Small intestine (tissue), 7 donors: Measurements from ENCODE around the gene SGIP1. TPM values are rescaled to one million over a fixed set of nuclear protein-coding genes. Genes with fewer than 3 reads are reported as not detected.
"Not testable (repeated sequence)": the region's sequence is repeated elsewhere in the genome, so short reads cannot be mapped to it uniquely, and the experiment has no call there.

Source experiments
- DNase-seq, 2 donors: peaks; one replicate each; pipeline versions ENCODE4 v3.0.0 to v3.0.0-alpha.2; 2013
- FAIRE-seq: peaks from 2 replicates; lab custom pipeline; 2012; peaks lifted over from hg19 to GRCh38; lab: Jason Lieb, UNC
- H3K27ac ChIP-seq, 3 donors: one replicate each; pipeline ENCODE4 v1.5.1; 2013; ENCODE audit warnings: low read length in 2 of 3, mild to moderate bottlenecking in 2 of 3, control low read depth in 1 of 3, inconsistent platforms in 1 of 3, low read depth in 1 of 3, moderate library complexity in 1 of 3
- H3K27me3 ChIP-seq, 3 donors: one replicate each; pipeline ENCODE4 v1.6.1; 2013; ENCODE audit warnings: low read length in 3 of 3, inconsistent platforms in 1 of 3; ENCODE audit not compliant: control insufficient read depth in 3 of 3, insufficient read depth in 3 of 3
- H3K36me3 ChIP-seq, 3 donors: one replicate each; pipeline ENCODE4 v1.6.1; 2013; ENCODE audit warnings: low read length in 3 of 3, inconsistent platforms in 1 of 3, low read depth in 1 of 3, mild to moderate bottlenecking in 1 of 3, moderate library complexity in 1 of 3; ENCODE audit not compliant: control insufficient read depth in 3 of 3, insufficient read depth in 2 of 3
- H3K4me1 ChIP-seq, 3 donors: one replicate each; pipeline ENCODE4 v1.6.1; 2013; ENCODE audit warnings: low read length in 2 of 3, inconsistent platforms in 1 of 3, low read depth in 1 of 3, mild to moderate bottlenecking in 1 of 3, moderate library complexity in 1 of 3; ENCODE audit not compliant: control insufficient read depth in 3 of 3, insufficient read depth in 2 of 3
- H3K4me3 ChIP-seq, 3 donors: one replicate each; pipeline ENCODE4 v1.5.1; 2013; ENCODE audit warnings: low read length in 3 of 3, control low read depth in 1 of 3, inconsistent platforms in 1 of 3, low read depth in 1 of 3, mild to moderate bottlenecking in 1 of 3, moderate library complexity in 1 of 3
- H3K9me3 ChIP-seq, 2 donors: one replicate each; pipeline ENCODE4 v1.6.1; 2013; ENCODE audit warnings: low read depth in 1 of 2, low read length in 1 of 2; ENCODE audit not compliant: control insufficient read depth in 2 of 2, insufficient read depth in 1 of 2
- WGBS, 3 donors: extraction: QIAGEN DNeasy Blood & Tissue Kit; methylation state at CpG; one replicate each; pipeline ENCODE4 v1.1.7; 2013; 5-methylcytosine and 5-hydroxymethylcytosine counted together
- polyA plus RNA-seq, 4 donors: library from polyadenylated mRNA; stranded (reverse) in 3 of 4; unstranded in 1 of 4; fragments of 200-250 nt in 3 of 4; fragments of 120-200 nt in 1 of 4; gene quantifications; one replicate each; pipeline versions ENCODE4 v1.2.1 to v1.2.3, GENCODE V29; 2013
- donor health status: healthy with polysubstance abuse.
- donor health status: control.
- donor health status: control.
- donor health status: Bipolar disorder and iron deficiency.
- donor health status: healthy.

The SGIP1 gene
- polyA plus RNA-seq, 4 donors: 1.6 to 2.2 TPM; not detected in 2

- DNase-seq (no peak), FAIRE-seq (no peak)
- H3K27me3 ChIP-seq: no peaks in the 10 kb centered on the region
- WGBS, 3 donors: 37 to 71% (median 63%) methylated on average over 4 of the region's 4 CpGs
- no peak overlapping the region for H3K4me3 ChIP-seq
- H3K4me1 ChIP-seq: no peaks in the 10 kb centered on the region
- no peaks in the 10 kb centered on the region for H3K9me3 ChIP-seq
- no peak overlapping the region for H3K27ac ChIP-seq
- no peaks in the 10 kb centered on the region for H3K36me3 ChIP-seq
These were observed 236.7 kb downstream of the SGIP1 start for GRCh38 chr1:66770694-66771093.

DNA sequence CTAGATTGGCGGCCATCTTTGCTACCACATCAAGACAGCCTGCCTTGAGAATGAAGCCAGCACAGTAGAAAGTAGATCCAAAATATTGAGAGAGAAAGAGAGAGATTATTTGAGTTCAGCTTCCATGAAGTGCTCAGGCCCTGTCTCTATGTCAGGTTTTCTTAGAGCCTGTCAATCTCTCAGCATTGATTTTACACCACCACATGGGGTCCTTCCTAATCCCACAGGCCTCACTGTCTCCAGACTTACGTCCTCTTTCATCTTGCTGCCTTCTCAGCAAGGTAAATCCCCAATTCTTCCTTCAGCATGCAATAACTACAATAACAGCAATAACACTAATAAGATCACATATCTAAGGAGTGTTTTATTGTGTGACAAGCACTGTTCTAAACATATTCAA, 239.3 kb downstream of the SGIP1 start:
- no peaks in the 10 kb centered on the region for H3K4me1 ChIP-seq
- no peak for DNase-seq
- no peaks in the 10 kb centered on the region for H3K36me3 ChIP-seq
- no peaks in the 10 kb centered on the region for H3K9me3 ChIP-seq
- 94 to 98% (median 96%) methylated on average over 2 of the region's 2 CpGs for WGBS, 3 donors
- no peak overlapping the region for H3K4me3 ChIP-seq
- no peaks in the 10 kb centered on the region for H3K27me3 ChIP-seq
- no peak overlapping the region for H3K27ac ChIP-seq
- FAIRE-seq: no peak

DNA sequence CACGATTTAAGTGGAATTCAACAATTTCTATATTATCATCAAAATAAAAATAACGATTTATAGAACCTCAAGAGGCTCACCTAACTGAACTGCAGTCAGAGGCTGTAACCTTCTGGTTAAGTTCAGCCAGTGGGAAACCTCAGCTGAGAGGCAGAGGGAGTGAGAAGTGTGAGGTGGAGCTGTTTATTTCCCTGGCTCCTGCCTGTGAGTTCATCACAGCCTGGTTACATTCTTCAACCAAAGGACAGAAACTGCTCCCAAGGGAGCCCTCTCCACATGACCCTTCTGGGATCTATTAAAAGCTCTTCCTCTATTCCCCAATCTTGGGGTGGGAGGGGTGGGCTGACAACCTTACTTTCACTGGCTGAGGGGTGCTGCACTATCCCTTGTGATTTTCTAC, 240.5 kb downstream of the SGIP1 start:
- Histone ChIP-seq H3K4me1 (no peaks in the 10 kb centered on the region), H3K4me3 (no peak overlapping the region), H3K27ac (no peak overlapping the region), H3K27me3 (no peaks in the 10 kb centered on the region), H3K36me3 (no peaks in the 10 kb centered on the region), H3K9me3 (no peaks in the 10 kb centered on the region)
- DNase-seq (no peak), FAIRE-seq (no peak)
- 50 to 72% (median 59%) methylated on average over 2 of the region's 2 CpGs for whole genome bisulfite sequencing, 3 donors

GRCh38 chr1:66775646-66776045, 241.7 kb downstream of the SGIP1 start:
- no peaks in the 10 kb centered on the region for H3K4me1 ChIP-seq
- 82 to 87% (median 87%) methylated on average over 3 of the region's 3 CpGs for WGBS, 3 donors

DNA sequence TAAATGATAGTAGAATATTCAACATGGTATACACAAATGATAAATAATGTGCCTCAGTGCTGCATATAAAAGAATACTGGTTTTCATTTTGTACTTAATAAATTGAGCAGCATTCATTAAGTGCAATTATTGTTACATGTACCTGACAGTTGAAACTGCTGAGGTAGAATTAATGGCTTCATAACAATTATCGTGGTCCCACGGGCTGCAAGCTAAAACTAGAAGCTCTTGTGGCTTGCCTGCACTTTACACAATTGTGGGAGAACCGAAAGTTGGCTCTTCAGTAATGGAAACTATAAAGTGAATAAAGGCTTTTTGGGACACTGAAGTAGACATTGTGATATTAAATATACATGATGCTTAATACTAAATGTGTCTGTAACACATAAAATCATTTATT, 243.9 kb downstream of the SGIP1 start:
- DNase-seq (no peak), FAIRE-seq (no peak)
- H3K27ac ChIP-seq: no peak overlapping the region
- no peaks in the 10 kb centered on the region for H3K36me3 ChIP-seq
- no peaks in the 10 kb centered on the region for H3K27me3 ChIP-seq
- peaks cover 0 to 3% of the 10 kb centered on the region in 2 donors for H3K9me3 ChIP-seq
- no peaks in the 10 kb centered on the region for H3K4me1 ChIP-seq
- WGBS, 3 donors: 63 to 72% (median 69%) methylated on average over 3 of the region's 3 CpGs
- no peak overlapping the region for H3K4me3 ChIP-seq

More at GRCh38 chr1:66775646-66776045, 241.7 kb downstream of the SGIP1 start:
- DNase-seq (no peak), FAIRE-seq (no peak)
- Histone ChIP-seq H3K36me3 (no peaks in the 10 kb centered on the region), H3K27me3 (no peaks in the 10 kb centered on the region), H3K27ac (no peak overlapping the region), H3K9me3 (peaks cover 0 to 3% of the 10 kb centered on the region in 2 donors), H3K4me3 (no peak overlapping the region)

GRCh38 chr1:66778266-66778665, 244.3 kb downstream of the SGIP1 start:
- Histone ChIP-seq H3K4me1 (no peaks in the 10 kb centered on the region), H3K27ac (no peak overlapping the region), H3K36me3 (no peaks in the 10 kb centered on the region), H3K4me3 (no peak overlapping the region), H3K9me3 (peaks cover 0 to 3% of the 10 kb centered on the region in 2 donors), H3K27me3 (no peaks in the 10 kb centered on the region)
- WGBS, 3 donors: 75 to 86% (median 81%) methylated on average over 4 of the region's 4 CpGs
- no peak for FAIRE-seq
- no peak for DNase-seq

DNA sequence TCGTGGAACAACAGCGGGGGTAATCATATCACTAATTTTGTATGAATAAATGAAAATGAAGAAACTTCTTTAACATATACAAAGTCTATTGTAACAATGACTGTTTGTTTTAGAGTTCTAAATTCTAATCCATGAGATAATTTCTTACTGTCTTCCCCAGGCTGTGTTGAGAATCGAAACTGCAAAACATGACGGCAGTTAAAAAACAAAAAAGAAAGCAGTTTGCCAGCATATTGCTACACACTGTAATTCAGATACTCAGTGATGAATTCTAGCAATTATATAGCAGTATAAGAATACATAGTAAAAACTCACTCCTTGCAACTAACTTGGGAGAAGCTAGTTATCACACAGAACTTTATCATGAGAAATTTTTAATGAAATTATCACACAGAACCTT, 245.0 kb downstream of the SGIP1 start:
- Histone ChIP-seq H3K4me1 (no peaks in the 10 kb centered on the region), H3K36me3 (no peaks in the 10 kb centered on the region), H3K4me3 (no peak overlapping the region), H3K9me3 (peaks cover 0 to 3% of the 10 kb centered on the region in 2 donors), H3K27ac (no peak overlapping the region), H3K27me3 (no peaks in the 10 kb centered on the region)
- 68 to 76% (median 74%) methylated on average over 4 of the region's 4 CpGs for WGBS, 3 donors
- DNase-seq (no peak), FAIRE-seq (no peak)

DNA sequence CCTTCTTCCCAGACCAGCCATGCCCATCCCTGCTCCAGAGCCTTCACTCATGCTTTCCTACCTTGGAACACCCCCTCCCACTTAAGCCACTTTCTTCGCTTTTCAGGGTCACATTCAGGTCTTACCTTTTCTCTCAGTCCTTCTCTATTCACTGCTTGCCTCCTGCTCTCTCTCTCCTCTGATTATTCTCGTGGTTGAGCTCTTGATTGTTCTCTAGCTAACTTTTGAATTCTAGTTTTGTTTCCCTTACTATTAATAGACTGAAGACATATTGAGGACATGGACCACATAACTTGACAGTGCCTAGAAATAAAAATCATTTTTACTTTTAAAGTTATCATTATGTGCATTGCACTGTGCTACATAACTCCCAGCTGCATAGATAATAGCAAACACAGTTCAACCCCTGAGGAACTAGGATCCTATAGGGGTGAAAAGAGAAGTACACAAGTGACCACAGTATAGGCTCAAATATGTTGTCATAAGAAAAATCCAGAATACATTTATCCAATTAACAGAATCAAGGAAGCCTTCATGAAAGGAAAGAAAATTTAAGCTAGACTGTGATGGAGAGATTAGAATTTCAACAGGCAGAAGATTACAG, 245.6 kb downstream of the SGIP1 start:
- no peak for FAIRE-seq

GRCh38 chr1:66785800-66786199, 251.8 kb downstream of the SGIP1 start:
- H3K27ac ChIP-seq, H3K4me1 ChIP-seq, FAIRE-seq, H3K36me3 ChIP-seq, DNase-seq, H3K4me3 ChIP-seq, H3K9me3 ChIP-seq, H3K27me3 ChIP-seq: not testable (repeated sequence)
- WGBS, 3 donors: 40% methylated on average over 1 of the region's 2 CpGs; no CpG with 5 or more reads in 2 of the 3 donors

More for the DNA sequence above, 245.6 kb downstream of the SGIP1 start:
- H3K27me3 ChIP-seq: no peaks in the 10 kb centered on the region
- H3K4me1 ChIP-seq: no peaks in the 10 kb centered on the region
- no peak overlapping the region for H3K4me3 ChIP-seq
- H3K36me3 ChIP-seq: no peaks in the 10 kb centered on the region
- no peak for DNase-seq
- H3K9me3 ChIP-seq: peaks cover 0 to 3% of the 10 kb centered on the region in 2 donors
- H3K27ac ChIP-seq: no peak overlapping the region
- WGBS, 3 donors: 63 to 89% (median 73%) methylated on average over 2 of the region's 2 CpGs
